HepG2 (cell line): Measurements from ENCODE around the gene SEC16A. TPM values are rescaled to one million over a fixed set of nuclear protein-coding genes. Genes with fewer than 3 reads are reported as not detected.

Experiments used
- ARNTL ChIP-seq: sonication (generic); formaldehyde crosslinking; IDR thresholded peaks from 2 replicates; pipeline ENCODE4 v1.4.0; 2020; ENCODE audit warnings: mild to moderate bottlenecking, missing genetic modification reagents
- ATAD3A ChIP-seq: sonication (generic); formaldehyde crosslinking; IDR thresholded peaks from 2 replicates; pipeline ENCODE4 v1.4.0; 2020; ENCODE audit warnings: missing genetic modification reagents
- CBFB ChIP-seq: sonication (generic); formaldehyde crosslinking; IDR thresholded peaks from 2 replicates; pipeline ENCODE4 v1.4.0; 2020; ENCODE audit warnings: missing genetic modification reagents
- CHD2 ChIP-seq: IDR thresholded peaks from 2 replicates; pipeline ENCODE4 v1.6.1; 2011; ENCODE audit warnings: low read depth, low read length, improper control_type of control experiment
- GMEB1 ChIP-seq: sonication (generic); formaldehyde crosslinking; IDR thresholded peaks from 2 replicates; pipeline ENCODE4 v1.5.1; 2020; ENCODE audit warnings: missing genetic modification reagents, mild to moderate bottlenecking, borderline replicate concordance
- HNF4A ChIP-seq: sonication (generic); formaldehyde crosslinking; IDR thresholded peaks from 2 replicates; pipeline ENCODE4 v1.4.0; 2020; ENCODE audit warnings: missing genetic modification reagents
- IRF2 ChIP-seq: IDR thresholded peaks from 2 replicates; pipeline ENCODE4 v1.6.1; 2018; ENCODE audit warnings: missing genetic modification reagents, missing compliant biosample characterization
- IRX3 ChIP-seq: sonication (generic); formaldehyde crosslinking; IDR thresholded peaks from 2 replicates; pipeline ENCODE4 v1.8.1; 2023; ENCODE audit warnings: mild to moderate bottlenecking, low read depth, missing genetic modification reagents, borderline replicate concordance
- MEIS2 ChIP-seq: sonication (generic); formaldehyde crosslinking; IDR thresholded peaks from 2 replicates; pipeline ENCODE4 v1.9.0; 2021; ENCODE audit warnings: mild to moderate bottlenecking, missing genetic modification reagents
- RBM39 ChIP-seq: fragments of 200-400 bp; formaldehyde crosslinking; IDR thresholded peaks from one replicate; pipeline ENCODE4 v1.6.1; 2018; ENCODE audit warnings: antibody characterized with exemption, mild to moderate bottlenecking, low read depth, low read length; ENCODE audit not compliant: poor library complexity, severe bottlenecking
- RCOR2 ChIP-seq: IDR thresholded peaks from 2 replicates; pipeline ENCODE4 v1.6.1; 2016; ENCODE audit warnings: missing biosample characterization, missing genetic modification reagents
- RELA ChIP-seq: sonication (generic); formaldehyde crosslinking; IDR thresholded peaks from 2 replicates; pipeline ENCODE4 v1.4.0; 2020; ENCODE audit warnings: missing genetic modification reagents
- RFX3 ChIP-seq: IDR thresholded peaks from 2 replicates; pipeline ENCODE4 v1.6.1; 2016; ENCODE audit warnings: missing biosample characterization, missing genetic modification reagents
- RFXAP ChIP-seq: sonication (generic); formaldehyde crosslinking; IDR thresholded peaks from 2 replicates; pipeline ENCODE4 v1.4.0; 2020; ENCODE audit warnings: missing genetic modification reagents, borderline replicate concordance
- SIX1 ChIP-seq: sonication (generic); formaldehyde crosslinking; IDR thresholded peaks from 2 replicates; pipeline ENCODE4 v1.4.0; 2020; ENCODE audit warnings: missing genetic modification reagents, borderline replicate concordance
- STAT6 ChIP-seq: sonication (generic); formaldehyde crosslinking; IDR thresholded peaks from 2 replicates; pipeline ENCODE4 v1.4.0; 2020; ENCODE audit warnings: missing genetic modification reagents, mild to moderate bottlenecking, borderline replicate concordance
- U2AF2 ChIP-seq: fragments of 200-400 bp; formaldehyde crosslinking; IDR thresholded peaks from 2 replicates; pipeline ENCODE4 v1.6.1; 2017; ENCODE audit warnings: low read depth, mild to moderate bottlenecking, low read length
- XRCC5 ChIP-seq: fragments of 200-400 bp; formaldehyde crosslinking; optimal IDR thresholded peaks from 2 replicates; pipeline ENCODE3; 2017; ENCODE audit warnings: mild to moderate bottlenecking, low read length
- ZNF138 ChIP-seq: sonication (generic); formaldehyde crosslinking; IDR thresholded peaks from 2 replicates; pipeline ENCODE4 v1.5.0; 2020; ENCODE audit warnings: mild to moderate bottlenecking, low read depth, missing genetic modification reagents
- ZNF263 ChIP-seq: sonication (generic); formaldehyde crosslinking; IDR thresholded peaks from 2 replicates; pipeline ENCODE4 v1.4.0; 2020; ENCODE audit warnings: missing genetic modification reagents
- ZNF530 ChIP-seq: sonication (generic); formaldehyde crosslinking; IDR thresholded peaks from 2 replicates; pipeline ENCODE4 v1.5.0; 2020; ENCODE audit warnings: low read depth, mild to moderate bottlenecking, missing genetic modification reagents
- ZNF557 ChIP-seq: sonication (generic); formaldehyde crosslinking; IDR thresholded peaks from 2 replicates; pipeline ENCODE4 v1.4.0; 2020; ENCODE audit warnings: missing genetic modification reagents
- ZNF749 ChIP-seq: sonication (generic); formaldehyde crosslinking; IDR thresholded peaks from 2 replicates; pipeline ENCODE4 v1.8.0; 2022; ENCODE audit warnings: mild to moderate bottlenecking, missing genetic modification reagents, moderate library complexity, borderline replicate concordance
- ZNF75D ChIP-seq: sonication (generic); formaldehyde crosslinking; IDR thresholded peaks from 2 replicates; pipeline ENCODE4 v1.8.1; 2023; ENCODE audit warnings: missing genetic modification reagents, mild to moderate bottlenecking, borderline replicate concordance
- ZZZ3 ChIP-seq: sonication (generic); formaldehyde crosslinking; IDR thresholded peaks from 2 replicates; pipeline ENCODE4 v1.4.0; 2020; ENCODE audit warnings: missing genetic modification reagents, mild to moderate bottlenecking, borderline replicate concordance
- polyA plus RNA-seq, 8 experiments: library from polyadenylated mRNA; depleted of rRNA in 3 of 8; stranded (reverse) in 7 of 8; unstranded in 1 of 8; fragments of >200 nt; fragmentation: Illumina TruSeq in 4 of 8; extraction: Trizol in 4 of 8; gene quantifications; 2 replicates each; pipeline versions ENCODE4 v1.2.1 to v1.2.3, GENCODE V29; 2011 to 2016; ENCODE audit warnings: low read depth in 4 of 8, missing spikeins in 1 of 8, mixed read lengths in 1 of 8; ENCODE audit not compliant: insufficient read depth in 1 of 8
- total RNA-seq, 5 experiments: library from RNA; depleted of rRNA; stranded (reverse); fragments of >200 nt; fragmentation: Illumina TruSeq; extraction: Trizol; gene quantifications; 2 replicates each; pipeline ENCODE4 v1.2.3, GENCODE V29; 2016; ENCODE audit warnings: low read depth in 1 of 5
- TF ChIP-seq, protein P1 (sequence below): sonication (generic); formaldehyde crosslinking; IDR thresholded peaks from 2 replicates; pipeline ENCODE4 v1.4.0; 2020; ENCODE audit warnings: missing genetic modification reagents, low read depth, mild to moderate bottlenecking, borderline replicate concordance

SEC16A gene
- total and polyA plus RNA-seq, 2 of the 13 experiments (the other 11 are each of a cell fraction or from before 2014, with no cell fraction given), result 15.9 to 18.9 TPM

DNA sequence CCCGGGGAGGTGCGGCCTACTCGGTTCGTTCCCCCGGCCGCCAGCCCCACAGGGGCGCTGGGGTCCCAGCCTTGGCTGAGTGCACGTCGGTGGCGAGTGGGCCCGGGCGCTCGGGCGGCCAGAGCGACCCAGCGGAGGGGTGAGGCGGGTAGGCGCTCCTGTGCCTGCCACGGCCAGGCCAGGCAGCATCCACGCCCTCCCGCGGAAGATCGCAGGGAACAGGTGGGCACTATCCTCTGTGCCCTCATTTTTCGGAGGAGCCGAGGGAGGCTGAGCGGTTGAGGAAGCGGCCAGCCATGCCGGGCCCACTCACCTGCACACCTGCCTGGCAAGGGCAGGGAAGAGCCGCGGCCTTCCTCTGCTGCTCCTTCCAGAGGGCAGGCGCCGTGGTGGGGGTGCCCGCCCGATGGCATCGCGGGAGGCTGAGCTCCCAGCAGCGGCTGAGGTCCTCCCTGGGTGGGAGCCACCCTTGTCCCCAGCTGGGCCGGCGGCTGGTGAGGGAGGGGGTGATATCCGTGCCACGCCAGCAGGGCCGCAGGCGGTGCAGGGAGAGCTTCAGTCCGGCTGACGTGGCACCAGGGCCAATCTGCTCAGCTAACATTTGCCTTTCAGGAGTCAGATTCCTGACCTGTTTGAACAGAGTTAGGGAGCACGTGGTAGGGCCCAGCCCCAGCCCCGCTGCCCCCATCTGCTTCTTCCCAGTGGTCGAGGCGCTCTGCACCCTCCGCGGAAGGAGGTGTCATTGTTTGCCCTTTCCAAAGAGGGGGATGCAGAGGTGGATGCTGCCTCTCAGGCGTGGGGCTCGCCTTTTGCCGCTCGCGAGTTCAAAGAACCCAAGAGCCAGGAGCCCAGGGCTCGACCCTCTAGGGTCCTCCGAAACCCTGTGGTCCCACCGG, 1.6 kb upstream of the SEC16A start (continued):
- TF ChIP-seq STAT6 (no peak), IRX3 (CRISPR knock-in tag) (no peak), ZNF749 (no peak), IRF2 (CRISPR knock-in tag) (no peak), RFXAP (CRISPR knock-in tag) (no peak), U2AF2 (no peak), ATAD3A (CRISPR knock-in tag) (no peak), ZNF557 (CRISPR knock-in tag) (no peak), ARNTL (CRISPR knock-in tag) (no peak), MEIS2 (CRISPR knock-in tag) (peak; percentile 12; the same call in 1 of the 2 replicates), CHD2 (no peak), HNF4A (CRISPR knock-in tag) (no peak), ZNF75D (CRISPR knock-in tag) (0 out of 2 replicates have a peak, but pooled peaks have one; percentile 71), RCOR2 (no peak), ZZZ3 (CRISPR knock-in tag) (no peak), CBFB (CRISPR knock-in tag) (0 out of 2 replicates have a peak, but pooled peaks have one; percentile 6), RBM39 (no peak), RFX3 (no peak), ZNF138 (CRISPR knock-in tag) (no peak), SIX1 (CRISPR knock-in tag) (peak; percentile 30; the same call in 1 of the 2 replicates), GMEB1 (CRISPR knock-in tag) (0 out of 2 replicates have a peak, but pooled peaks have one; percentile 10), ZNF263 (no peak; the same call in 1 of the 2 replicates), XRCC5 (no peak), RELA (CRISPR knock-in tag) (no peak), ZNF530 (CRISPR knock-in tag) (no peak)
- TF ChIP-seq, protein P1, sequence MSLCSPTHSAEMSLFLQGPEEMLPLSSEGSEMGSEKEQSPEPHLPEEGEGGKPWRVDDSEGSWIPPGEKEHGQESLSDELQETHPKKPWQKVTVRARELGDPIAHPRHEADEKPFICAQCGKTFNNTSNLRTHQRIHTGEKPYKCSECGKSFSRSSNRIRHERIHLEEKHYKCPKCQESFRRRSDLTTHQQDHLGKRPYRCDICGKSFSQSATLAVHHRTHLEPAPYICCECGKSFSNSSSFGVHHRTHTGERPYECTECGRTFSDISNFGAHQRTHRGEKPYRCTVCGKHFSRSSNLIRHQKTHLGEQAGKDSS (CRISPR knock-in tag), result no peak
